WTC11 (cell line): ENCODE measurements around the gene EFNA5.

ENCODE experiments used
- FOXK1 ChIP-seq: sonication (generic); formaldehyde crosslinking; IDR thresholded peaks from 2 replicates; pipeline ENCODE4 v1.8.0; 2022; ENCODE audit warnings: mild to moderate bottlenecking, moderate library complexity, missing genetic modification reagents
- NFYB ChIP-seq: sonication (generic); formaldehyde crosslinking; conservative IDR thresholded peaks from 2 replicates; pipeline ENCODE4 v1.8.0; 2022; ENCODE audit warnings: low read depth, missing genetic modification reagents
- TF ChIP-seq, protein P1 (sequence below): fragments of 200-600 bp; IDR thresholded peaks from 2 replicates; pipeline ENCODE4 v1.8.0; 2022; ENCODE audit warnings: antibody characterized with exemption

DNA sequence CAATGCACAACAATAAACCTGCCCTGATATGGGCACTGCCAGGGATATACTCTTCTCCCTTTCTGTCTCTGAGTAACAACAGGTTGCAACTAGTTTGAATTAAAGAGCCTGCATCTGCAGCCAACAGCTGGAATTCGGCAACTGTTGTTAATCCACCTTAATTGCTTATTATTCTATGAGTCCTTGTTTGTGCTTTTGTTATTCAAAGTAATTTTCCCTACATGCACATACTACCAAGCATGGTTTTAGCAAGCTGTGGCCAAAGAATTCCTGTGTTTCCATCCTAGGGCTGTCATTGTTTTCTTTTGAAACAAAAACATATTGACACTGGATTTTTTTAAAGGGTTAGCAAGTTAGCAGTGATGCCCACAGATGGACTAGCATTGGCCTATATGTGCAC is 171.5 kb downstream of the EFNA5 start:
- TF ChIP-seq, protein P1, sequence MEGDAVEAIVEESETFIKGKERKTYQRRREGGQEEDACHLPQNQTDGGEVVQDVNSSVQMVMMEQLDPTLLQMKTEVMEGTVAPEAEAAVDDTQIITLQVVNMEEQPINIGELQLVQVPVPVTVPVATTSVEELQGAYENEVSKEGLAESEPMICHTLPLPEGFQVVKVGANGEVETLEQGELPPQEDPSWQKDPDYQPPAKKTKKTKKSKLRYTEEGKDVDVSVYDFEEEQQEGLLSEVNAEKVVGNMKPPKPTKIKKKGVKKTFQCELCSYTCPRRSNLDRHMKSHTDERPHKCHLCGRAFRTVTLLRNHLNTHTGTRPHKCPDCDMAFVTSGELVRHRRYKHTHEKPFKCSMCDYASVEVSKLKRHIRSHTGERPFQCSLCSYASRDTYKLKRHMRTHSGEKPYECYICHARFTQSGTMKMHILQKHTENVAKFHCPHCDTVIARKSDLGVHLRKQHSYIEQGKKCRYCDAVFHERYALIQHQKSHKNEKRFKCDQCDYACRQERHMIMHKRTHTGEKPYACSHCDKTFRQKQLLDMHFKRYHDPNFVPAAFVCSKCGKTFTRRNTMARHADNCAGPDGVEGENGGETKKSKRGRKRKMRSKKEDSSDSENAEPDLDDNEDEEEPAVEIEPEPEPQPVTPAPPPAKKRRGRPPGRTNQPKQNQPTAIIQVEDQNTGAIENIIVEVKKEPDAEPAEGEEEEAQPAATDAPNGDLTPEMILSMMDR = no peak
- no peak for TF ChIP-seq FOXK1
- no peak for TF ChIP-seq NFYB
